Ovary (tissue), 9 donors: Measurements from ENCODE around the gene SPARC. TPM values are rescaled to one million over a fixed set of nuclear protein-coding genes. Genes with fewer than 3 reads are reported as not detected.

Experiments used
- DNase-seq, 5 donors: peaks; one replicate each; pipeline ENCODE4 v3.0.0-alpha.2; 2019 to 2020
- H3K27ac ChIP-seq, 2 donors: fragments of 200-600 bp; one replicate each; pipeline versions ENCODE4 v1.5.1 to v1.8.0; 2019 to 2022
- H3K27me3 ChIP-seq: fragments of 200-600 bp; one replicate; pipeline ENCODE4 v1.8.0; 2022
- H3K36me3 ChIP-seq: fragments of 200-600 bp; sonication (generic); one replicate; pipeline ENCODE4 v1.5.1; 2019
- H3K4me1 ChIP-seq: one replicate; pipeline ENCODE4 v1.8.1; 2013; ENCODE audit warnings: mild to moderate bottlenecking, moderate library complexity; ENCODE audit not compliant: insufficient read depth
- H3K4me3 ChIP-seq: fragments of 200-600 bp; sonication (generic); one replicate; pipeline ENCODE4 v1.5.1; 2017
- H3K9me3 ChIP-seq, 2 donors: fragments of 200-600 bp in 1 of 2; sonication (generic) in 1 of 2; one replicate each; pipeline versions ENCODE4 v1.5.1 to v1.8.1; 2013 to 2019; ENCODE audit warnings: mild to moderate bottlenecking in 1 of 2, moderate library complexity in 1 of 2
- CTCF ChIP-seq, 3 donors: fragments of 450-650 bp in 2 of 3; fragments of 200-600 bp in 1 of 3; IDR thresholded peaks; one replicate each; pipeline versions ENCODE4 v1.5.1 to v1.8.0; 2016 to 2022; ENCODE audit warnings: antibody characterized with exemption in 3 of 3, mild to moderate bottlenecking in 1 of 3
- EP300 ChIP-seq: sonication (generic); formaldehyde crosslinking; IDR thresholded peaks from one replicate; pipeline ENCODE4 v1.6.1; 2017; ENCODE audit warnings: antibody characterized with exemption
- POLR2A ChIP-seq: fragments of 450-650 bp; IDR thresholded peaks from one replicate; pipeline ENCODE4 v1.6.1; 2017; ENCODE audit warnings: antibody characterized with exemption, mild to moderate bottlenecking, moderate library complexity
- WGBS, 3 donors: extraction: QIAGEN DNeasy Blood & Tissue Kit in 1 of 3; methylation state at CpG; one replicate each; pipeline versions ENCODE4 v1.1.5 to v1.1.7; 2013 to 2017; 5-methylcytosine and 5-hydroxymethylcytosine counted together
- intact Hi-C, 4 donors: fragments of 100-400 bp; cut with DNase I; formaldehyde crosslinking; loops; one replicate each; pipeline versions ENCODE4 v1.11.0 to v1.15.1; 2022 to 2023
- polyA plus RNA-seq, 2 donors: library from polyadenylated mRNA; stranded (reverse); fragments of 200-250 nt in 1 of 2; fragments of 350-450 nt in 1 of 2; fragmentation: Illumina TruSeq in 1 of 2; extraction: RNeasy Lipid Tissue Mini Kit (QIAGEN cat#74804) in 1 of 2; gene quantifications; one replicate each; pipeline ENCODE4 v1.2.3, GENCODE V29; 2013 to 2014
- total RNA-seq, 7 donors: library from RNA; depleted of rRNA in 2 of 7; stranded (reverse); fragments of >200 nt in 2 of 7; fragmentation: NEBNext Ultra II Directional in 3 of 7; extraction: Animal tissue kit (Norgen Biotek cat#: 25700) in 3 of 7; gene quantifications; one replicate each; pipeline versions ENCODE4 v1.1.0 to v1.2.4, GENCODE V29; 2016 to 2023
- donor health status: DM: no; HTN: no; CAD: no; lungs with moderate emphysema.
- donor health status: DM: no; HTN: no; CAD: no.
- donor health status: Bipolar disorder and iron deficiency.
- donor health status: DM: yes; HTN: yes; CAD: no.
- donor health status: DM: no; HTN: no; CAD: no.
- donor health status: DM: yes; HTN: yes; CAD: no.

The SPARC gene
- total and polyA plus RNA-seq, 9 donors, result 220 to 2,564 (median 924) TPM

- H3K27me3 ChIP-seq, result no peaks in the 10 kb centered on the region
- no peak overlapping the region for H3K4me3 ChIP-seq
- intact Hi-C loops, result no loop called here
- H3K36me3 ChIP-seq, result no peaks in the 10 kb centered on the region
- peak overlapping the region in 1 of 2 donors; percentile 67 for H3K27ac ChIP-seq
- no peak for DNase-seq
- peaks cover 59% of the 10 kb centered on the region for H3K4me1 ChIP-seq
- TF ChIP-seq EP300, result no peak
- no peak for TF ChIP-seq POLR2A
- no peak for TF ChIP-seq CTCF (IDR thresholded peaks at IDR 0.05)
- no peaks in the 10 kb centered on the region for H3K9me3 ChIP-seq
Observed at GRCh38 chr5:151676314-151676712, 10.4 kb downstream of the SPARC start.

- no peak for TF ChIP-seq POLR2A
- no peak for TF ChIP-seq CTCF (IDR thresholded peaks at IDR 0.05)
- TF ChIP-seq EP300, result no peak
- no peaks in the 10 kb centered on the region for H3K36me3 ChIP-seq
- H3K9me3 ChIP-seq, result no peaks in the 10 kb centered on the region
- H3K27ac ChIP-seq, result peak overlapping the region; percentile 9 to 67
- peak in 1 of 5 donors; percentile 66 for DNase-seq
- intact Hi-C loops, result no loop called here
- WGBS, 3 donors, result 2 to 5% (median 4%) methylated on average over 3 of the region's 3 CpGs
- no peaks in the 10 kb centered on the region for H3K27me3 ChIP-seq
- peaks cover 58% of the 10 kb centered on the region for H3K4me1 ChIP-seq
- no peak overlapping the region for H3K4me3 ChIP-seq
Observed at GRCh38 chr5:151675611-151676313, 11.0 kb downstream of the SPARC start.

- intact Hi-C loops, result no loop called here
- WGBS, 3 donors, result 36 to 54% (median 51%) methylated on average over 4 of the region's 4 CpGs
- peak overlapping the region; percentile 9 to 67 for H3K27ac ChIP-seq
- no peaks in the 10 kb centered on the region for H3K9me3 ChIP-seq
- TF ChIP-seq CTCF (IDR thresholded peaks at IDR 0.05) (no peak), EP300 (no peak), POLR2A (no peak)
- no peaks in the 10 kb centered on the region for H3K27me3 ChIP-seq
- no peak overlapping the region for H3K4me3 ChIP-seq
- no peak for DNase-seq
- peaks cover 58% of the 10 kb centered on the region for H3K4me1 ChIP-seq
- H3K36me3 ChIP-seq, result no peaks in the 10 kb centered on the region
Observed at GRCh38 chr5:151674626-151675610, 11.8 kb downstream of the SPARC start.

- no peak for DNase-seq
- WGBS, 3 donors, result 55 to 63% (median 57%) methylated on average over 4 of the region's 4 CpGs
- H3K36me3 ChIP-seq, result no peaks in the 10 kb centered on the region
- peak overlapping the region in 1 of 2 donors; percentile 67 for H3K27ac ChIP-seq
- intact Hi-C loops, result no loop called here
- H3K4me1 ChIP-seq, result peaks cover 57% of the 10 kb centered on the region
- no peak for TF ChIP-seq POLR2A
- TF ChIP-seq CTCF (IDR thresholded peaks at IDR 0.05), result no peak
- no peak for TF ChIP-seq EP300
- H3K9me3 ChIP-seq, result no peaks in the 10 kb centered on the region
- H3K4me3 ChIP-seq, result no peak overlapping the region
- no peaks in the 10 kb centered on the region for H3K27me3 ChIP-seq
Observed at GRCh38 chr5:151673421-151673820, 13.3 kb downstream of the SPARC start.
